ENCODE measurements around the gene UVSSA. TPM values are rescaled to one million over a fixed set of nuclear protein-coding genes. Genes with fewer than 3 reads are reported as not detected.

The UVSSA gene
- total and polyA plus RNA-seq, 7 donors: 1.8 to 18.7 (median 8.7) TPM

GRCh38 chr4:1316537-1317168 lies 30.4 kb upstream of the UVSSA start:
- intact Hi-C loops (cut with DNase I): no loop called here
- no peak for DNase-seq
- TF ChIP-seq EP300 (IDR thresholded peaks at IDR 0.05) (no peak), POLR2AphosphoS5 (IDR thresholded peaks at IDR 0.05) (no peak), POLR2A (IDR thresholded peaks at IDR 0.05) (no peak), CTCF (IDR thresholded peaks at IDR 0.05) (no peak)
- WGBS, 2 donors: 86% methylated on average over 16 of the region's 16 CpGs
- Histone ChIP-seq H3K27me3 (no peaks in the 10 kb centered on the region), H3K9me3 (no peaks in the 10 kb centered on the region), H3K36me3 (peaks cover 37 to 84% (median 48%) of the 10 kb centered on the region in 4 donors), H3K27ac (no peak overlapping the region), H3K4me3 (no peak overlapping the region), H3K4me1 (peaks cover 0 to under 1% (median 0%) of the 10 kb centered on the region in 4 donors)

- no peaks in the 10 kb centered on the region for H3K9me3 ChIP-seq
- intact Hi-C loops (cut with DNase I): no loop called here
- H3K27me3 ChIP-seq: no peaks in the 10 kb centered on the region
- H3K36me3 ChIP-seq: peaks cover 37 to 86% (median 53%) of the 10 kb centered on the region in 4 donors
- DNase-seq: no peak
- TF ChIP-seq CTCF (IDR thresholded peaks at IDR 0.05): no peak
- no peak for TF ChIP-seq EP300 (IDR thresholded peaks at IDR 0.05)
- no peak for TF ChIP-seq POLR2AphosphoS5 (IDR thresholded peaks at IDR 0.05)
- TF ChIP-seq POLR2A (IDR thresholded peaks at IDR 0.05): no peak
- no peak overlapping the region for H3K4me3 ChIP-seq
- no peak overlapping the region for H3K27ac ChIP-seq
- H3K4me1 ChIP-seq: no peaks in the 10 kb centered on the region
- WGBS, 2 donors: 95 to 96% methylated on average over 29 of the region's 29 CpGs
Observed at GRCh38 chr4:1317177-1318045, 29.6 kb upstream of the UVSSA start.

- no peak for DNase-seq
- TF ChIP-seq EP300 (IDR thresholded peaks at IDR 0.05): no peak
- TF ChIP-seq CTCF (IDR thresholded peaks at IDR 0.05): no peak
- no peak for TF ChIP-seq POLR2A (IDR thresholded peaks at IDR 0.05)
- TF ChIP-seq POLR2AphosphoS5 (IDR thresholded peaks at IDR 0.05): no peak
- 97 to 98% methylated on average over 13 of the region's 13 CpGs for WGBS, 2 donors
- Histone ChIP-seq H3K9me3 (no peaks in the 10 kb centered on the region), H3K27me3 (no peaks in the 10 kb centered on the region), H3K4me1 (no peaks in the 10 kb centered on the region), H3K36me3 (peaks cover 34 to 86% (median 51%) of the 10 kb centered on the region in 4 donors), H3K4me3 (no peak overlapping the region), H3K27ac (no peak overlapping the region)
- intact Hi-C loops (cut with DNase I): no loop called here
Observed at GRCh38 chr4:1318046-1318375, 29.0 kb upstream of the UVSSA start.

GRCh38 chr4:1318488-1319213 lies 28.4 kb upstream of the UVSSA start:
- Histone ChIP-seq H3K36me3 (peaks cover 27 to 86% (median 48%) of the 10 kb centered on the region in 4 donors), H3K27ac (no peak overlapping the region), H3K27me3 (no peaks in the 10 kb centered on the region), H3K4me3 (no peak overlapping the region), H3K4me1 (no peaks in the 10 kb centered on the region), H3K9me3 (no peaks in the 10 kb centered on the region)
- TF ChIP-seq CTCF (IDR thresholded peaks at IDR 0.05) (peak in 1 of 4 experiments; percentile 10), EP300 (IDR thresholded peaks at IDR 0.05) (no peak)
- WGBS, 2 donors: 90 to 93% methylated on average over 18 of the region's 18 CpGs
- DNase-seq: no peak
- intact Hi-C loops (cut with DNase I): no loop called here

Measured in sigmoid colon (tissue), 7 donors.